Calu3 (cell line): ENCODE measurements around the gene C6orf58. TPM values are rescaled to one million over a fixed set of nuclear protein-coding genes. Genes with fewer than 3 reads are reported as not detected.

Source experiments
- BruUV-seq: library from RNA; stranded (reverse); fragments of 400-500 nt; replicated peaks from 2 replicates; lab custom pipeline; 2021; lab: Mats Ljungman, UMichigan
- CTCF ChIA-PET: fragments of 300-600 bp; sonication (Branson Sonifier 250); formaldehyde crosslinking; loops from one replicate; lab custom pipeline; 2022; ENCODE audit warnings: antibody characterized with exemption; lab: Charles Lee
- DNase-seq: peaks from one replicate; pipeline ENCODE4 v3.0.0; 2022
- H3K27ac Mint-ChIP-seq: one replicate; pipeline ENCODE4 v1.8.0; 2022; ENCODE audit warnings: mixed read lengths; ENCODE audit not compliant: unreplicated experiment
- H3K27me3 Mint-ChIP-seq: one replicate; pipeline ENCODE4 v1.8.0; 2022; ENCODE audit warnings: mixed read lengths; ENCODE audit not compliant: unreplicated experiment
- H3K36me3 Mint-ChIP-seq: one replicate; pipeline ENCODE4 v1.8.0; 2022; ENCODE audit warnings: mild to moderate bottlenecking, moderate library complexity, mixed read lengths; ENCODE audit not compliant: insufficient read depth, unreplicated experiment
- H3K4me1 Mint-ChIP-seq: one replicate; pipeline ENCODE4 v1.8.0; 2022; ENCODE audit warnings: mild to moderate bottlenecking, low read depth, mixed read lengths; ENCODE audit not compliant: unreplicated experiment
- H3K4me3 Mint-ChIP-seq: one replicate; pipeline ENCODE4 v1.8.0; 2022; ENCODE audit warnings: mild to moderate bottlenecking, low read depth, moderate library complexity, mixed read lengths; ENCODE audit not compliant: unreplicated experiment
- H3K9me3 Mint-ChIP-seq: one replicate; pipeline ENCODE4 v1.8.0; 2022; ENCODE audit warnings: low read depth, mixed read lengths; ENCODE audit not compliant: unreplicated experiment
- CTCF ChIP-seq: fragments of 200-600 bp; IDR thresholded peaks from one replicate; pipeline ENCODE4 v1.8.0; 2022; ENCODE audit warnings: antibody characterized with exemption; ENCODE audit not compliant: unreplicated experiment
- intact Hi-C: fragments of 100-400 bp; cut with micrococcal nuclease; formaldehyde crosslinking; loops from one replicate; pipeline ENCODE4 v1.10.0; 2022; ENCODE audit not compliant: unreplicated experiment
- total RNA-seq: library from RNA; stranded (reverse); gene quantifications from 2 replicates; pipeline ENCODE4 v1.2.3, GENCODE V29; 2022

Gene C6orf58
- total RNA-seq, 1 experiment from 2014 or later: 0.31 TPM

GRCh38 chr6:127634178-127634577 is 57.2 kb downstream of the C6orf58 start:
- TF ChIP-seq CTCF: no peak
- CTCF ChIA-PET: interaction anchor here (0.6 kb wide), 1 partner anchor 985 kb away, joined by 3 read pairs; no protein-coding TSS in a partner anchor

GRCh38 chr6:127635091-127635490 is 58.1 kb downstream of the C6orf58 start:
- no peaks in the 10 kb centered on the region for H3K4me1 Mint-ChIP-seq
- H3K27me3 Mint-ChIP-seq: no peaks in the 10 kb centered on the region
- H3K9me3 Mint-ChIP-seq: no peaks in the 10 kb centered on the region
- no peaks in the 10 kb centered on the region for H3K36me3 Mint-ChIP-seq
- BruUV-seq: no TSS peak
- CTCF ChIA-PET: no interaction called here
- DNase-seq: no peak
- H3K4me3 Mint-ChIP-seq: no peak overlapping the region
- H3K27ac Mint-ChIP-seq: no peak overlapping the region
- intact Hi-C loops: no loop called here
- no peak for TF ChIP-seq CTCF

More at GRCh38 chr6:127634178-127634577, 57.2 kb downstream of the C6orf58 start:
- no peaks in the 10 kb centered on the region for H3K4me1 Mint-ChIP-seq
- no TSS peak for BruUV-seq
- no peaks in the 10 kb centered on the region for H3K36me3 Mint-ChIP-seq
- no peak for DNase-seq
- H3K4me3 Mint-ChIP-seq: no peak overlapping the region
- no peaks in the 10 kb centered on the region for H3K9me3 Mint-ChIP-seq
- H3K27me3 Mint-ChIP-seq: no peaks in the 10 kb centered on the region
- no peak overlapping the region for H3K27ac Mint-ChIP-seq
- intact Hi-C loops: no loop called here

GRCh38 chr6:127637830-127638409 is 60.9 kb downstream of the C6orf58 start:
- TF ChIP-seq CTCF: no peak
- H3K27me3 Mint-ChIP-seq: peaks cover 11% of the 10 kb centered on the region
- H3K4me1 Mint-ChIP-seq: no peaks in the 10 kb centered on the region
- no TSS peak for BruUV-seq
- DNase-seq: no peak
- no peak overlapping the region for H3K4me3 Mint-ChIP-seq
- H3K9me3 Mint-ChIP-seq: no peaks in the 10 kb centered on the region
- no peaks in the 10 kb centered on the region for H3K36me3 Mint-ChIP-seq
- CTCF ChIA-PET: interaction anchor here (0.6 to 0.7 kb wide), 2 partner anchors 13 to 15 kb away, joined by 3 read pairs; no protein-coding TSS in a partner anchor
- H3K27ac Mint-ChIP-seq: no peak overlapping the region
- intact Hi-C loops: no loop called here

Other genes starting within 250 kb of the C6orf58 start
- gene ECHDC1, start 233.6 kb upstream of the C6orf58 start, total RNA-seq: 30.3 and 42.5 TPM in 2 replicates
- gene KIAA0408, start 117.8 kb upstream of the C6orf58 start, total RNA-seq: 0.31 and 0.91 TPM in 2 replicates